BJ (cell line): ENCODE measurements around the gene TLX3. TPM values are rescaled to one million over a fixed set of nuclear protein-coding genes. Genes with fewer than 3 reads are reported as not detected.

Experiments used
- CTCF ChIA-PET: fragments of 350-600 bp; formaldehyde crosslinking; extraction: SDS; loops from one replicate; lab custom pipeline; 2021; ENCODE audit warnings: antibody characterized with exemption, inconsistent platforms; lab: Yijun Ruan, JAX
- POLR2A ChIA-PET: fragments of 300-600 bp; sonication (Branson Sonifier 250); formaldehyde crosslinking; extraction: SDS; loops from one replicate; lab custom pipeline; 2021; ENCODE audit warnings: antibody characterized with exemption; lab: Charles Lee
- DNase-seq: peaks from one replicate; pipeline ENCODE4 v3.0.0-alpha.2; 2011; ENCODE audit warnings: low read depth
- H3K27me3 ChIP-seq: 2 replicates; pipeline ENCODE4 v1.6.0; 2011; ENCODE audit warnings: low read length; ENCODE audit not compliant: control insufficient read depth, insufficient read depth
- H3K36me3 ChIP-seq: 2 replicates; pipeline ENCODE4 v1.5.1; 2011; ENCODE audit warnings: low read length; ENCODE audit not compliant: control insufficient read depth, insufficient read depth
- H3K4me3 ChIP-seq: 2 replicates; pipeline ENCODE4 v1.5.1; 2011; ENCODE audit warnings: low read depth, mild to moderate bottlenecking, control low read depth, low read length
- polyA plus RNA-seq: library from polyadenylated mRNA; depleted of rRNA; stranded (reverse); fragments of >200 nt; gene quantifications from 2 replicates; pipeline ENCODE4 v1.2.3, GENCODE V29; 2011
- TF ChIP-seq, protein P1 (sequence below): IDR thresholded peaks from 2 replicates; pipeline ENCODE4 v1.5.1; 2011; ENCODE audit warnings: low read depth, mild to moderate bottlenecking, control low read depth, inconsistent platforms, low read length, moderate library complexity; ENCODE audit not compliant: insufficient read depth

Gene TLX3
- polyA plus RNA-seq, 1 experiment, result not detected

DNA sequence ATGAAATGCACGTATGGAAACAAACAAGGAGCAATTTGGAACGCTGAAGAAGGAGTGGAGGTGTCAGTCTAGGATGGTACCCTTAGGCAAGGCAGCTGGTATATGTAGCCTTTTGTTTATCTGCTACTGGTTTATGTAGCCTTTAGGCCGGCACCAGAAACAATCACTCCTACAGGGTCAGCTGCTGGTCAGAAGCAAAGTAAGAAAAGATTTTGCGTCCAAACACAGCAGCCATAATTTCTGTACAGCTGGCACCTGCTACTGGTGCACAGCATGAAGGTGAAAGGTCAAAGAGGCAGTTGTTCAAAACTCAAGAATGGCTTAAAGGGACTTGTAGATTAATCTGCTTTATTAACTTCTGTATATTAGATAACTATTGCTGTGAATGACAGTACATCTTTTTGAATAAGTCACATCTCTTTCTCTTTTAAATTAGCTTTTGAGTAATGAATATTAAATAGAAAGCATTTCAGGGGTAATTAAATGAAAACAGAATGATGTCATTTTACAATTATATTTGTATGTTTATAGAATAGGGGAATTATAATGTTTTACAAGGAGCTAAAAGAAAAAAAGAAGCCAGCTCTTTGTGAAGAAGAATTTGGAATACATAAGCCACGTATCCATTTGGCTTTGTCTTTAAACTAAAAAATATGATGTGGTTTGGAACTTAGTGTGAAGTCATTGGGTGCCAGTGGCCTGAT, 33.1 kb upstream of the TLX3 start:
- TF ChIP-seq, protein P1, sequence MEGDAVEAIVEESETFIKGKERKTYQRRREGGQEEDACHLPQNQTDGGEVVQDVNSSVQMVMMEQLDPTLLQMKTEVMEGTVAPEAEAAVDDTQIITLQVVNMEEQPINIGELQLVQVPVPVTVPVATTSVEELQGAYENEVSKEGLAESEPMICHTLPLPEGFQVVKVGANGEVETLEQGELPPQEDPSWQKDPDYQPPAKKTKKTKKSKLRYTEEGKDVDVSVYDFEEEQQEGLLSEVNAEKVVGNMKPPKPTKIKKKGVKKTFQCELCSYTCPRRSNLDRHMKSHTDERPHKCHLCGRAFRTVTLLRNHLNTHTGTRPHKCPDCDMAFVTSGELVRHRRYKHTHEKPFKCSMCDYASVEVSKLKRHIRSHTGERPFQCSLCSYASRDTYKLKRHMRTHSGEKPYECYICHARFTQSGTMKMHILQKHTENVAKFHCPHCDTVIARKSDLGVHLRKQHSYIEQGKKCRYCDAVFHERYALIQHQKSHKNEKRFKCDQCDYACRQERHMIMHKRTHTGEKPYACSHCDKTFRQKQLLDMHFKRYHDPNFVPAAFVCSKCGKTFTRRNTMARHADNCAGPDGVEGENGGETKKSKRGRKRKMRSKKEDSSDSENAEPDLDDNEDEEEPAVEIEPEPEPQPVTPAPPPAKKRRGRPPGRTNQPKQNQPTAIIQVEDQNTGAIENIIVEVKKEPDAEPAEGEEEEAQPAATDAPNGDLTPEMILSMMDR, result no peak
- H3K27me3 ChIP-seq, result no peaks in the 10 kb centered on the region
- CTCF ChIA-PET, result interaction anchor here (0.7 to 1.1 kb wide), 2 partner anchors 67 to 69 kb away, joined by 3 to 4 read pairs; no protein-coding TSS in a partner anchor
- H3K36me3 ChIP-seq, result no peaks in the 10 kb centered on the region
- DNase-seq, result no peak
- POLR2A ChIA-PET, result no interaction called here
- H3K4me3 ChIP-seq, result no peak overlapping the region

DNA sequence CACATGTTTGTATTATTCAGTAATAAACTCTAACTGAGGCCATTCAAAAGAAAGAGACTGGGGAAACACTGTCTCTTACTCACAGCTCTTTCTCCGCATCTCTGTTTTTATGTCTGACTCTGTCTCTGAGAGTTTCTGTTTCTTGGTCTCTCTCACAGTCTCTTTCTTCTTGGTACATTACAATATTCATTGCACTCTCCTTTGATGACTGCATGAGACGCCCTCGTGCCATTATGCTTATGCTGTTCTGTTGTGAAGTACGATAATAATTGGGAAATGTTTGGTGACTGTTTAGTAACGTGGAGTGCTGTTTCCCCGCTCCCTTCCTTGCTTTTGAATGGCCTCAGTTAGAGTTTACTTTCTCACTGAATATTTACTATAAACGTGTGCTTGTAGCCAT, 25.3 kb upstream of the TLX3 start:
- TF ChIP-seq, protein P1, result no peak
- CTCF ChIA-PET, result no interaction called here
- Histone ChIP-seq H3K27me3 (no peaks in the 10 kb centered on the region), H3K36me3 (no peaks in the 10 kb centered on the region), H3K4me3 (no peak overlapping the region)
- no peak for DNase-seq
- POLR2A ChIA-PET, result interaction anchor here (0.8 kb wide), 1 partner anchor 41 kb away, joined by 4 read pairs; no protein-coding TSS in a partner anchor

DNA sequence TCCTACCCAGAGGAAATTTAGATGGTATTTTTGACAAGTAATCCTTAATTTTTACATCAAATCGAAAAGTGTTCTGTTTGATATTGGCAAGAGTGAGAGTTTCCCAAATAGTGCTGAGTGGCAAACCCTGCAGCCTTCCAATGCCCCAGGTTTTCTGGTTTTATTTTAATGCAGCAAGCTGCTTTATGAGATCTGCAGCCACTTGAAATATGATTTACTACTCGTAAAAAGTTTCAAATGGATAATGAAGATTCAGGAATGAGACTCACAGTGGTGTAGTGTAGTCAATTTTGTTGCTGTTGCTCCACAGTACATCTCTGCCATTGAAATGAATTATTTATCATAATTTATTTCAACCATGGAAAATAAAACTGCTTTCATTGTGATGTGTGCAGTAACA, 23.6 kb upstream of the TLX3 start:
- Histone ChIP-seq H3K27me3 (no peaks in the 10 kb centered on the region), H3K4me3 (no peak overlapping the region), H3K36me3 (no peaks in the 10 kb centered on the region)
- no peak for DNase-seq
- TF ChIP-seq, protein P1, result no peak
- ChIA-PET POLR2A (no interaction called here), CTCF (interaction anchor here (0.9 to 1.3 kb wide), 2 partner anchors 14 to 51 kb away, joined by 3 to 4 read pairs; no protein-coding TSS in a partner anchor)

DNA sequence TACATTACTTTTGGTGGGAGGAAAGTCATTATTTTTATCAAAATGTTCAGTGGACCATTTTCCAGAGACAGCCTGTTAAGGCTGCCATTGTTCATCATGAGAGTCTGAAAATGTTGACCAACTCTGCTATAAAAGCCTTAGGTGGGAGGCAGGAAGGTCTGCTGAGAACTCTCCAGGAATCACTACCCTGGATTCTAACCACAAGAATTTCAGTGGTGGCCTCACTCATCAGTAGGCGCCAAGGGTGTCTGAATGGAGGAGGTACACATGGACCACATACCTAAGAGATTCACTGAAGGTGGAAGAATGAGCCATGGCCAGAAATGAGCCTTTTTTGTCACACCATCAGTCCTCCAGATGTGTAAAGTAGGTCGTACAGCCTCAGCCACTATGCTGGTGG, 21.0 kb upstream of the TLX3 start:
- TF ChIP-seq, protein P1, result no peak
- Histone ChIP-seq H3K4me3 (no peak overlapping the region), H3K27me3 (no peaks in the 10 kb centered on the region), H3K36me3 (no peaks in the 10 kb centered on the region)
- ChIA-PET POLR2A (no interaction called here), CTCF (no interaction called here)
- no peak for DNase-seq

DNA sequence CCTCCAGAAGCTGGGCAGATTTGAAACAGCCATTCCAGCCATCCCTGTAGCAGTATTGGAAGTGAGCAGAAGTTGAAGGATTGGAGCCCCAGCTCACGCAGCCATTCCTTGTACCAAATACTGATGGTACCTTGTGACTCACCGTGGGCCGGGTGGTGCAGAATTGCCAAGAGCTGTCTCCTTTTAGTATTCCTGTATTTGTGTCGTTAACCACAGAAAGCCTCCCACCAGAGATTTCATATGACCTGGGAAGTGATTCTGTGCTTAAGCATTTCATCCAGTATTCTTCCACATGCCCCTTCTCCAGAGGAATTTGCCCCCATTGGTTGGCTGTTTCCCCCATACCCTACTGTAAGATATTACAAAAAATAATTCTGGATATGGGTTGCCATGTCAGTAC, 17.7 kb upstream of the TLX3 start:
- TF ChIP-seq, protein P1, result no peak

More for the DNA sequence above, 17.7 kb upstream of the TLX3 start:
- no peak for DNase-seq
- H3K4me3 ChIP-seq, result no peak overlapping the region
- H3K27me3 ChIP-seq, result no peaks in the 10 kb centered on the region
- ChIA-PET CTCF (interaction anchor here (0.8 kb wide), 1 partner anchor 302 kb away, joined by 3 read pairs; no protein-coding TSS in a partner anchor), POLR2A (no interaction called here)
- H3K36me3 ChIP-seq, result no peaks in the 10 kb centered on the region
